ENCODE data around the gene BRAF.
"Not testable (repeated sequence)": the region's sequence is repeated elsewhere in the genome, so short reads cannot be mapped to it uniquely, and the experiment has no call there.

The BRAF gene

DNA sequence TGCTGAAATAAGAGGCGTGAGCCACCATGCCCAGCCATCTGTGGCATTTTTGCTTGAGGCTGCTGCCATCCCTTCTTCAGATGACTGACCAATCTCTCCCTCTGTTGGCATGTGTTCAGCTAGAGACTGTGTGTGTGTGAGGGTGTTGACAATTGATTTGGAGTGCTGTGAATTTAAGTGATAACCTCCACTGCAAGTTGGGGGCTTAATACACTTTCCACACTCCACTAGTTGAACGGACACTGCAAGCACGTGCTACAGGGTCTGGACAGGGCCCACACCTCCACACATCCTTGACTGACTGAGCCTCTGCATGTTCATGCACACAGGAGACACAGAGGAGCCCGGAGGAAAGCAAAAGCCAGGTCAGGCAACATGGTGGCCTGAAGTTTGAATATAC lies 51.3 kb downstream of the BRAF start:
- DNase-seq: no peak

GRCh38 chr7:140870003-140870402 lies 54.7 kb downstream of the BRAF start:
- DNase-seq: no peak

DNA sequence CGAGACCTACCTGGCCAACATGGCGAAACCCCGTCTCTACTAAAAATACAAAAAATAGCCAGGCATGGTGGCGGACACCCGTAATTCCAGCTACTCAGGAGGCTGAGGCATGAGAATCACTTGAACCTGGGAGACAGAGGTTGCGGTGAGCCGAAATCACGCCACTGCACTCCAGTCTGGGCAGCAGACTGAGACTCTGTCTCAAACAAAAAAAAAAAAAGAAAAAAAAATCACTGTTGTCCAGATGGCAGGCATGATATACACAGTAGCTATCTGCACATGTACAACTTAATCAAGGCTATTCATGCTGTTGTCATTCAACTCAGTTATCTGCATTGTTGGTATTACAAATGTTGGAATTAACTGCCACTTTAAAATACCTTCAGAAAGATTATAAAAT lies 55.3 kb downstream of the BRAF start:
- no peak for DNase-seq

- DNase-seq: no peak
Observed at GRCh38 chr7:140867467-140868462, 57.0 kb downstream of the BRAF start.

GRCh38 chr7:140866926-140867325 lies 57.8 kb downstream of the BRAF start:
- no peak for DNase-seq

DNA sequence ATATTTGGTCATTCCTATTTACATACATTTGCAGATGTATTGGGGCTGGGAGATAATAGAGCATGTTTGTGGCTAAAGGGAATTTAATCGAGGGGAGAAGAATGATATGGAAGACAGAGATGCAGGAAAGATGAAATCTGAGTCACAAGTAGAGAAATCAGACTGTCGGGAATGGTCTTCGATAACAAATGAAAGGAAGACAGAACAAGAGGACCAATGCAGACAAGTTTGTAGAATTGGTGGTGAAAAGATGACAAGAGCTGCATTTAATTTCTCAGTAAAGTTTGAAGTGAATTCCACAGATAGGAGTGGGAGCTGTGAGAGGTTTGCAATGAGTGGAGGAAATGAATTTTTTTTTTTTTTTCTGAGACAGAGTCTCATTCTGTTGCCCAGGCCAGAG lies 60.0 kb downstream of the BRAF start:
- no peak for DNase-seq

- DNase-seq: no peak
Observed at GRCh38 chr7:140863867-140864266, 60.9 kb downstream of the BRAF start.

GRCh38 chr7:140863184-140863583 lies 61.5 kb downstream of the BRAF start:
- no peak for DNase-seq

GRCh38 chr7:140857048-140857447 lies 67.7 kb downstream of the BRAF start:
- DNase-seq: no peak

GRCh38 chr7:140841166-140841715 lies 83.5 kb downstream of the BRAF start:
- DNase-seq: no peak

DNA sequence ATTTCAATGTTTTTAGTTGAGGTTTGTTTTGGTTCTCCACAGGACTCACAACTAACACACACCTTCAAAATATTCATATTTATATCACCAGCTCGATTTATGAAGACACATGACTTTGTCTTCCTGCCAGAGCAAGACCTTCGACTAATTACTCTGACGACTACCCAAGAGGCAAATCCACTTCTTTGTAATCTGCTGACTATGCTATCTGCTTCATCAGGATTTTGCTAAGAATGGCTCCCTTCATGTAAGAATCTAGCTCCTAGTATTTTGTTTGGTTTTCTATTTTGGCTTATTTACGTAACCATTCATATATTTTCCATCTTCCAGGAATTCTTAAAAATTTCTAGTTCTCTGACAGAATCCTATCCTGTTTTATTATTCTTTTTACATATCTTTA lies 93.0 kb downstream of the BRAF start:
- no peak for DNase-seq

DNA sequence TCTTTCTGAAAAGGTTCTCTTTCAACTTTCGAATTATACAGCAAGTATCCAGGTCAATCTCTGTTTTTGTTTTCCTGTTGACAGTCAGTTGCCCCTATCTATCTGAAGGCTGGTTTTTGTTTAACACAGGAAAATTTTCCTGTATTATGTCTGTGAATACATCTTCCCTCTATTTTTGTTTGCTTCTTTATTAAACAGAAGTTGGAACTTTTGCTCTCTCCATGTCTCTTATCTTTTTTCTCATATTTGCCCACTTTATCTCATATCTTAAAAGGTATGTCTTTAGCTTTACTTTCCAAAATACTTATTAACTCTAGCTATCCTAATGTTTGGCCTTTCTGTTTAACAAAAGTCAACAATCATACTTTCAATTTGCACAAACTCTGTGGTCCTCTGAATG lies 95.0 kb downstream of the BRAF start:
- DNase-seq: no peak

DNA sequence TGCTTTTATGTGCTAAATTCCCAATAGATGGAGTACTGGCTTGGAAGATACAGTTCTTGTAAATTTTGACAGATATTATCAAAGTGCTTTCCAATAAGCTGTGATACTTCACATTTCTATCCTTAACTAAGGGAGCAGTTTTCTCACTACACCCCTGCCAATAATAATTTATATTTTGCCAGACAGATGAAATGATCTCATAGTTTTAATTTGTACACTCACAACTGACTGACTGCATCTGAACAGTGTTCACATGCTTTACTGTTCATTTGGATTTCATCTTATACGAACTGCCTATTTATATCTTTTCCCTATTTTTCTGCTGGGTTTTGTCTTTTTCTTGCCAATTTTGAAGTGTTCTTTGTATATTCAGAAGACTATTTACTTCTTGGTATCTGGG lies 96.0 kb downstream of the BRAF start:
- no peak for DNase-seq

GRCh38 chr7:140817383-140817782 lies 107.3 kb downstream of the BRAF start:
- not testable (repeated sequence) for DNase-seq

DNA sequence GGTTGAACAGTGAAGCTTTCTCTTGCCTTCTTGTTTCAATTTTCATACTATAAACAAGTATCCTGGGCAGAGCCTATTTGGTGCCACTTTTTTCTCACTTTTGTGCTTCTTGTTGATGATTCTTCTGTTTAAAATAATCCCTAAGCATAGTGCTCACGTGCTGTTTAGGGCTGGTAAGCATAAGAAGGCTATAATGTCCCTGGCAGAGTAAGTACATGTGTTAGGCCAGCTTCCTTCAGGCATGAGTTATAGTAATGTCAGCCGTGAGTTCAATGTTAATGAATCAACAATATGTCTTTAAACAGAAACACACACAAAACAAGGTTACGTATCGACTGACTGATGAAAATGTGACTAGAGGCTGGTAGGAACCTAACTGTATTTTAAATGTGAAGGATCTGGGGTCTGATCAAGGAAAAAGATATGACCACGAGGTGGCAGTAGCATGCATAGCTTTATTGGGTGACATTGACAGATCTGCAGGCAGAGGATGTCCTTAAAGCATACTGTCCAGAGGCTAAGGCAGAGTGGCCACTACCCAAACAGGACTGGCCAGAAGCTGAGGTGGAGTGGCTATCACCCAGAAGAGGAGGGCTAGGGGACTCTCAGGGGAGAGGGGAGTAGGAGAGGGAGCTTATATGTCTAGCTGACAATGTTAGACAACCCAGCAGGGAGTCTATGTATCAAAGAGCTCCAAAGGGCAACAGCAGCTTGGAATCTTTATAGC lies 113.7 kb downstream of the BRAF start:
- peak; percentile 63 for DNase-seq

GRCh38 chr7:140810385-140810784 lies 114.3 kb downstream of the BRAF start:
- DNase-seq: no peak

DNA sequence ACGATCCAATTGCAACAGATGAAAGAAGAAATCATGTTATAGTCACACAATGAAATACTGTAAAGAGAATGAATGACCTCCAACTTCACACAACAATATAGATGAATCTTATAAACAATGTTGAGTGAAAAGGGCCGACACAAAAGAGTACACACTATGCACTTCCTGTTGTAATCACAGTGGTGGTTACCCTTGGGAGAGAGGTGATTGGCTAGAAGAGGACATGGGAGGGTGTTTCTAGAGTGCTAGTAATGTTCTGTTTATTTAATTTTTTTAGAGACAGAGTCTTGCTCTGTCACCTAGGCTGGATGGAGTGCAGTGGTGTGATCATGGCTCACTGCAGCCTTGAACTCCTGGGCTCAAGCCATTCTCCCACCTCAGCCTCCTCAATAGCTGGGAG lies 145.8 kb downstream of the BRAF start:
- DNase-seq: no peak

DNA sequence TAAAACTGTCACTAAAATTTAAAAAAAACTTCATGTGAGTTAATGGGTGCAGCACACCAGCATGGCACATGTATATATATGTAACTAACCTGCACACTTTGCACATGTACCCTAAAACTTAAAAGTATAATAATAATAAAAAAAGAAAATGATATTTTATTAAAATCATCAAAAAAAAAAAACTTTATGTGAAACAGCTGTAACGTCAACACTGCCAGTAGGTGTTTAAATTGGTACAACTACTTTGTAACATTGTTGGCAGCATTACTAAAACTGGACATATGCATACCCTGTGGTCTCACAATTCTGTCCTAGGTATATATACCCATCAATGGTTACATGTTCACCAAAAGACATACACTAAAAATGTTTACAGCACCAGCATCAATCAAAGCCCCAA lies 146.2 kb downstream of the BRAF start:
- DNase-seq: no peak

DNA sequence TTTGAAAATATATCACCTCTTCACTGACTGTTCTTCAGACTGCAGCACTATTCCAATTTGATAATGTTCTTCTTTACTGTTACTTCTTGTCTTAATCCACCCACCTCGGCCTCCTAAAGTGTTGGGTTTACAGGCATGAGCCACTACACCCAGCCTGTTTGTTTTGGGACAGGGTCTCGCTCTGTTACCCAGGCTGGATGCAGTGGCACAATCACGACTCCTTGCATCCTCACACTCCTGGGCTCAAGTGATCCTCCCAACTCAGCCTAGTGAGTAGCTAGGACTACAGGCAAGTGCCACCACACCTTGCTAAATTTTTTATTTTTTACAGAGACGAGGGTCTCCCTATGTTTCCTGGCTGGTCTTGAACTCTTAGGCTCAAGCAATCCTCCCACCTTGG lies 150.4 kb downstream of the BRAF start:
- no peak for DNase-seq

GRCh38 chr7:140773104-140773503 lies 151.6 kb downstream of the BRAF start:
- no peak for DNase-seq

DNA sequence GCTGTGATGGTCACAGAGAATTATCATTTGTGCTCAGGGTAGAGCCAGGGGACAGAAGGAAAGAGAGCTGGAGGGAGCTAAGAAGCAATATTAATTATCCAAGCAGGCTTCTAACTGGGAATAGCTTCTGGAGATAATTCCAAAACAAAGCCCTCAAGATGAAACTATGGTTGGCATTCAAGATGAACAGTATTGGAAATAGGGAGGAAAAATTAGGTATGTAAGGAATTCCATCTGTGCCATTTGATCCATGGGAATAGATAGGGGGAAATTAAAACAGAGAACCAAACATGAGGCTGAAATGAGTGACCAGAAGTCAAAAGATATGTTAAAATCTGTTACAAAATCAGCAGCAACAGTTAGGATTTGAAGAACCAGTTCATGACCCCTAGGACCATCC lies 152.9 kb downstream of the BRAF start:
- DNase-seq: no peak

GRCh38 chr7:140769852-140770251 lies 154.9 kb downstream of the BRAF start:
- DNase-seq: no peak

GRCh38 chr7:140767418-140767817 lies 157.3 kb downstream of the BRAF start:
- no peak for DNase-seq

DNA sequence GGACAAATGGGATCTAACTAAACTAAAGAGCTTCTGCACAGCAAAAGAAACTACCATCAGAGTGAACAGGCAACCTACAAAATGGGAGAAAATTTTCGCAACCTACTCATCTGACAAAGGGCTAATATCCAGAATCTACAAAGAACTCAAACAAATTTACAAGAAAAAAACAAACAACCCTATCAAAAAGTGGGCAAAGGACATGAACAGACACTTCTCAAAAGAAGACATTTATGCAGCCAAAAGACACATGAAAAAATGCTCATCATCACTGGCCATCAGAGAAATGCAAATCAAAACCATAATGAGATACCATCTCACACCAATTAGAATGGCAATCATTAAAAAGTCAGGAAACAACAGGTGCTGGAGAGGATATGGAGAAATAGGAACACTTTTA lies 159.3 kb downstream of the BRAF start:
- DNase-seq: not testable (repeated sequence)

Measured in DMS 273 treated with DMSO at 0.1 percent for 48 hours (cell line).